ENCODE measurements around the gene XPR1.

DNA sequence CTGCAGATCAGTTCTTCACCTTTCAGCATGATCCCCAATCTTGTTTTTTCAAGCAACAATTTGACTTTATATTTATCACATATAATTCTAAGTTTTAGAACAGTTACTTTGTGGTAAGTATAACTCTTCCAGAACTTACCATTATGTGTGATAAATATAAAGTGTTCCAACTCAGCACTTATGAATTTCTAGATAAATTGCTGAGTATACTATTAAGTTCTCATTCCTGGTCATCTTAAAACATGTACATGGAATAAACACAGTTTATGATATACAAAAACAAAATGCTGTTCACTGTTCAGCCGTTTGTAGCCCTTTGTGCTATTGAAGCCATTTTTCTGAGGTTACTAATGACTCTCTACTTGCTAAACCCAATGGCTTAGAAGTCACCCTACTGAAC is 5.1 kb upstream of the XPR1 start:
- TF ChIP-seq, protein P1, sequence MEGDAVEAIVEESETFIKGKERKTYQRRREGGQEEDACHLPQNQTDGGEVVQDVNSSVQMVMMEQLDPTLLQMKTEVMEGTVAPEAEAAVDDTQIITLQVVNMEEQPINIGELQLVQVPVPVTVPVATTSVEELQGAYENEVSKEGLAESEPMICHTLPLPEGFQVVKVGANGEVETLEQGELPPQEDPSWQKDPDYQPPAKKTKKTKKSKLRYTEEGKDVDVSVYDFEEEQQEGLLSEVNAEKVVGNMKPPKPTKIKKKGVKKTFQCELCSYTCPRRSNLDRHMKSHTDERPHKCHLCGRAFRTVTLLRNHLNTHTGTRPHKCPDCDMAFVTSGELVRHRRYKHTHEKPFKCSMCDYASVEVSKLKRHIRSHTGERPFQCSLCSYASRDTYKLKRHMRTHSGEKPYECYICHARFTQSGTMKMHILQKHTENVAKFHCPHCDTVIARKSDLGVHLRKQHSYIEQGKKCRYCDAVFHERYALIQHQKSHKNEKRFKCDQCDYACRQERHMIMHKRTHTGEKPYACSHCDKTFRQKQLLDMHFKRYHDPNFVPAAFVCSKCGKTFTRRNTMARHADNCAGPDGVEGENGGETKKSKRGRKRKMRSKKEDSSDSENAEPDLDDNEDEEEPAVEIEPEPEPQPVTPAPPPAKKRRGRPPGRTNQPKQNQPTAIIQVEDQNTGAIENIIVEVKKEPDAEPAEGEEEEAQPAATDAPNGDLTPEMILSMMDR (IDR thresholded peaks at IDR 0.05; ENCODE audit: insufficient read depth, low read length, poor library complexity, severe bottlenecking), result no peak
- TF ChIP-seq EZH2phosphoT487 (conservative IDR thresholded peaks at IDR 0.05; ENCODE audit: low read length), result no peak
